HepG2 (cell line): ENCODE data around the gene LRRC74A. TPM values are rescaled to one million over a fixed set of nuclear protein-coding genes. Genes with fewer than 3 reads are reported as not detected.

Experiments
- ATAC-seq: fragments of 200-7000 bp; cut with Tn5 transposase; 3 replicates; pipeline ENCODE4 v1.9.1; 2020; ENCODE audit warnings: mild to moderate bottlenecking, moderate library complexity
- BruUV-seq: library from RNA; stranded (reverse); fragments of 400-500 nt; replicated peaks from 2 replicates; lab custom pipeline; 2021; lab: Mats Ljungman, UMichigan
- CTCF ChIA-PET: fragments of 300-600 bp; formaldehyde crosslinking; extraction: SDS; loops from one replicate; lab custom pipeline; 2021; ENCODE audit warnings: low total read pairs, inconsistent platforms, low intra/inter-chr PET ratio; lab: Yijun Ruan, JAX
- POLR2A ChIA-PET: fragments of 350-600 bp; sonication (Branson Sonifier 250); formaldehyde crosslinking; loops from one replicate; lab custom pipeline; 2020; ENCODE audit warnings: antibody characterized with exemption, inconsistent platforms; lab: Yijun Ruan, JAX
- DNase-seq: peaks from one replicate; pipeline ENCODE4 v3.0.0-alpha.2; 2015; ENCODE audit warnings: low spot score
- FAIRE-seq: peaks from 3 replicates; lab custom pipeline; 2011; peaks lifted over from hg19 to GRCh38; lab: Jason Lieb, UNC
- H2AFZ ChIP-seq: one replicate; pipeline ENCODE4 v1.6.1; 2011; ENCODE audit warnings: low read length, inconsistent platforms
- H3K27ac ChIP-seq: fragments of 300-600 bp; 3 replicates; pipeline ENCODE4 v1.8.0; 2011; ENCODE audit warnings: mixed run types, mild to moderate bottlenecking, mixed read lengths, low read length, inconsistent platforms; ENCODE audit not compliant: insufficient read depth; ENCODE audit errors: extremely low read length
- H3K27me3 ChIP-seq, 2 experiments: fragments of 200-600 bp in 1 of 2; 2 replicates in 1 of 2; 3 replicates in 1 of 2; pipeline versions ENCODE4 v1.6.0 to v1.8.0; 2011; ENCODE audit warnings: low read length in 2 of 2, mild to moderate bottlenecking in 2 of 2, moderate library complexity in 2 of 2, inconsistent platforms in 1 of 2; ENCODE audit not compliant: insufficient read depth in 2 of 2, control insufficient read depth in 1 of 2
- H3K36me3 ChIP-seq, 2 experiments: fragments of 200-600 bp in 1 of 2; replicated peaks in 1 of 2; 2 replicates in 1 of 2; 3 replicates in 1 of 2; pipeline versions ENCODE4 v1.5.1 to v1.8.0; 2011; ENCODE audit warnings: low read length in 2 of 2, inconsistent platforms in 1 of 2; ENCODE audit not compliant: insufficient read depth in 2 of 2, control insufficient read depth in 1 of 2
- H3K4me1 ChIP-seq: 2 replicates; pipeline ENCODE4 v1.5.1; 2012; ENCODE audit warnings: low read length, inconsistent platforms; ENCODE audit not compliant: insufficient read depth
- H3K4me2 ChIP-seq: 2 replicates; pipeline ENCODE4 v1.6.0; 2011; ENCODE audit warnings: low read depth, low read length, inconsistent platforms
- H3K4me3 ChIP-seq, 3 experiments: fragments of 200-600 bp in 1 of 3; sonication (generic), shearing (Covaris generic) in 1 of 3; replicated peaks in 1 of 3; 2 replicates each; pipeline ENCODE4 v1.5.1; 2011 to 2016; ENCODE audit warnings: low read length in 3 of 3, inconsistent platforms in 2 of 3, low read depth in 2 of 3, mild to moderate bottlenecking in 2 of 3, control low read depth in 1 of 3, mixed read lengths in 1 of 3; ENCODE audit not compliant: insufficient read depth in 1 of 3
- H3K79me2 ChIP-seq: one replicate; pipeline ENCODE4 v1.6.1; 2011; ENCODE audit warnings: low read length, inconsistent platforms; ENCODE audit not compliant: insufficient read depth
- H3K9ac ChIP-seq: 2 replicates; pipeline ENCODE4 v1.6.0; 2011; ENCODE audit warnings: mild to moderate bottlenecking, low read depth, low read length, inconsistent platforms; ENCODE audit not compliant: insufficient read depth
- H3K9me3 ChIP-seq: 2 replicates; pipeline ENCODE4 v1.5.1; 2012; ENCODE audit warnings: mild to moderate bottlenecking, low read length
- H4K20me1 ChIP-seq: 2 replicates; pipeline ENCODE4 v1.6.0; 2011; ENCODE audit warnings: inconsistent platforms, mild to moderate bottlenecking, low read length, moderate library complexity; ENCODE audit not compliant: insufficient read depth
- ATF7 ChIP-seq, 2 experiments: fragments of 450-650 bp in 1 of 2; sonication (generic) in 1 of 2; formaldehyde crosslinking in 1 of 2; IDR thresholded peaks; 2 replicates each; pipeline versions ENCODE4 v1.4.0 to v1.6.1; 2016 to 2020; ENCODE audit warnings: antibody characterized with exemption in 1 of 2, mild to moderate bottlenecking in 1 of 2, missing genetic modification reagents in 1 of 2
- CCAR2 ChIP-seq: fragments of 200-400 bp; formaldehyde crosslinking; optimal IDR thresholded peaks from 2 replicates; pipeline ENCODE3; 2018; ENCODE audit warnings: low read depth, mild to moderate bottlenecking, low read length, moderate library complexity
- CHCHD3 ChIP-seq: sonication (generic); formaldehyde crosslinking; IDR thresholded peaks from 2 replicates; pipeline ENCODE4 v1.8.0; 2022; ENCODE audit warnings: mild to moderate bottlenecking, missing genetic modification reagents, moderate library complexity
- GATAD1 ChIP-seq: IDR thresholded peaks from 2 replicates; pipeline ENCODE4 v1.6.1; 2016; ENCODE audit warnings: missing genetic modification reagents, missing compliant biosample characterization
- MYNN ChIP-seq: sonication (generic); formaldehyde crosslinking; IDR thresholded peaks from 2 replicates; pipeline ENCODE4 v1.4.0; 2020; ENCODE audit warnings: mild to moderate bottlenecking, low read depth, missing genetic modification reagents
- POLR2AphosphoS5 ChIP-seq: IDR thresholded peaks from 2 replicates; pipeline ENCODE4 v1.6.1; 2012; ENCODE audit warnings: low read depth, low read length
- TAF1 ChIP-seq: sonication (generic); formaldehyde crosslinking; IDR thresholded peaks from 2 replicates; pipeline ENCODE4 v1.4.0; 2020; ENCODE audit warnings: missing genetic modification reagents
- U2AF1 ChIP-seq: fragments of 200-400 bp; formaldehyde crosslinking; optimal IDR thresholded peaks from 2 replicates; pipeline ENCODE3; 2017; ENCODE audit warnings: mild to moderate bottlenecking, low read depth, low read length
- ZNF501 ChIP-seq: sonication (generic); formaldehyde crosslinking; IDR thresholded peaks from 2 replicates; pipeline ENCODE4 v1.5.1; 2020; ENCODE audit warnings: mild to moderate bottlenecking, moderate library complexity, missing genetic modification reagents
- WGBS: methylation state at CpG from one replicate; pipeline ENCODE4 v1.1.6; 2017; ENCODE audit warnings: low lambda C conversion rate; 5-methylcytosine and 5-hydroxymethylcytosine counted together
- in situ Hi-C: cut with HindIII; loops from 2 replicates; pipeline ENCODE4 v1.10.0; 2017; ENCODE audit warnings: low pct_unique_long_range_greater_than_20kb; ENCODE audit not compliant: extremely low pct_ligation_motif_present
- intact Hi-C: fragments of 100-400 bp; cut with micrococcal nuclease; formaldehyde crosslinking; loops from one replicate; pipeline ENCODE4 v1.10.0; 2022; ENCODE audit not compliant: unreplicated experiment
- polyA plus RNA-seq, 8 experiments: library from polyadenylated mRNA; depleted of rRNA in 3 of 8; stranded (reverse) in 7 of 8; unstranded in 1 of 8; fragments of >200 nt; fragmentation: Illumina TruSeq in 4 of 8; extraction: Trizol in 4 of 8; gene quantifications; 2 replicates each; pipeline versions ENCODE4 v1.2.1 to v1.2.3, GENCODE V29; 2011 to 2016; ENCODE audit warnings: low read depth in 4 of 8, missing spikeins in 1 of 8, mixed read lengths in 1 of 8; ENCODE audit not compliant: insufficient read depth in 1 of 8
- total RNA-seq, 5 experiments: library from RNA; depleted of rRNA; stranded (reverse); fragments of >200 nt; fragmentation: Illumina TruSeq; extraction: Trizol; gene quantifications; 2 replicates each; pipeline ENCODE4 v1.2.3, GENCODE V29; 2016; ENCODE audit warnings: low read depth in 1 of 5
- TF ChIP-seq, protein P1 (sequence below): sonication (generic); formaldehyde crosslinking; IDR thresholded peaks from 2 replicates; pipeline ENCODE4 v1.5.0; 2020; ENCODE audit warnings: mild to moderate bottlenecking, missing genetic modification reagents

LRRC74A gene
- total and polyA plus RNA-seq, 2 of the 13 experiments (the other 11 are each of a cell fraction or from before 2014, with no cell fraction given) = not detected

- no peak for TF ChIP-seq U2AF1
- TF ChIP-seq, protein P1, sequence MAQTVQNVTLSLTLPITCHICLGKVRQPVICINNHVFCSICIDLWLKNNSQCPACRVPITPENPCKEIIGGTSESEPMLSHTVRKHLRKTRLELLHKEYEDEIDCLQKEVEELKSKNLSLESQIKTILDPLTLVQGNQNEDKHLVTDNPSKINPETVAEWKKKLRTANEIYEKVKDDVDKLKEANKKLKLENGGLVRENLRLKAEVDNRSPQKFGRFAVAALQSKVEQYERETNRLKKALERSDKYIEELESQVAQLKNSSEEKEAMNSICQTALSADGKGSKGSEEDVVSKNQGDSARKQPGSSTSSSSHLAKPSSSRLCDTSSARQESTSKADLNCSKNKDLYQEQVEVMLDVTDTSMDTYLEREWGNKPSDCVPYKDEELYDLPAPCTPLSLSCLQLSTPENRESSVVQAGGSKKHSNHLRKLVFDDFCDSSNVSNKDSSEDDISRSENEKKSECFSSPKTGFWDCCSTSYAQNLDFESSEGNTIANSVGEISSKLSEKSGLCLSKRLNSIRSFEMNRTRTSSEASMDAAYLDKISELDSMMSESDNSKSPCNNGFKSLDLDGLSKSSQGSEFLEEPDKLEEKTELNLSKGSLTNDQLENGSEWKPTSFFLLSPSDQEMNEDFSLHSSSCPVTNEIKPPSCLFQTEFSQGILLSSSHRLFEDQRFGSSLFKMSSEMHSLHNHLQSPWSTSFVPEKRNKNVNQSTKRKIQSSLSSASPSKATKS (CRISPR knock-in tag) = no peak
- no peak for TF ChIP-seq CHCHD3 (CRISPR knock-in tag)
- TF ChIP-seq, all 625 proteins: peak for 0
Observed at GRCh38 chr14:76900682-76901081, 74.5 kb downstream of the LRRC74A start (continued).

GRCh38 chr14:76901171-76902055, 75.2 kb downstream of the LRRC74A start:
- Histone ChIP-seq H3K4me2 (no peak overlapping the region), H3K27ac (no peak overlapping the region), H3K79me2 (no peaks in the 10 kb centered on the region), H3K4me3 (no peak overlapping the region), H3K9ac (no peak overlapping the region), H3K9me3 (peaks cover 6% of the 10 kb centered on the region; the same call in 1 of the 2 replicates), H3K27me3 (peaks cover 3 to 19% of the 10 kb centered on the region in 2 experiments; a peak in 3 of 5 replicates), H3K36me3 (no peaks in the 10 kb centered on the region), H3K4me1 (peaks cover 15% of the 10 kb centered on the region; the same call in 1 of the 2 replicates), H4K20me1 (no peaks in the 10 kb centered on the region), H2AFZ (no peak overlapping the region)
- TF ChIP-seq CCAR2 = no peak
- no peak for TF ChIP-seq MYNN
- no peak for TF ChIP-seq POLR2AphosphoS5
- no peak for TF ChIP-seq TAF1
- no peak for TF ChIP-seq GATAD1
- no peak for TF ChIP-seq ATF7 (IDR thresholded peaks at IDR 0.05)
- no peak for TF ChIP-seq ATF7 (CRISPR knock-in tag; IDR thresholded peaks at IDR 0.05)
- TF ChIP-seq ZNF501 (CRISPR knock-in tag) = no peak
- in situ Hi-C loops = no loop called here
- DNase-seq (no peak), FAIRE-seq (no peak), ATAC-seq (no peak)
- intact Hi-C loops = no loop called here
- 33% methylated on average over 6 of the region's 6 CpGs for WGBS
- ChIA-PET CTCF (no interaction called here), POLR2A (no interaction called here)
- BruUV-seq = no TSS peak
